K562 (cell line): ENCODE measurements around the gene LY6G5B. TPM values are rescaled to one million over a fixed set of nuclear protein-coding genes. Genes with fewer than 3 reads are reported as not detected.
A peak's percentile ranks its signal among the peaks of the same experiment; 100 is the strongest.

Experiments
- ARID3B ChIP-seq: fragments of 250-450 bp; sonication (Bioruptor Pico); IDR thresholded peaks from 2 replicates; pipeline ENCODE4 v1.4.0; 2020; ENCODE audit warnings: borderline replicate concordance
- BCL6 ChIP-seq: fragments of 250-450 bp; sonication (Bioruptor Pico); IDR thresholded peaks from 2 replicates; pipeline ENCODE4 v1.4.0; 2020
- CBFA2T3 ChIP-seq: fragments of 450-650 bp; IDR thresholded peaks from 2 replicates; pipeline ENCODE4 v1.6.1; 2017
- EWSR1 ChIP-seq: fragments of 450-650 bp; IDR thresholded peaks from 2 replicates; pipeline ENCODE4 v1.6.1; 2018; ENCODE audit warnings: borderline replicate concordance, mild to moderate bottlenecking, low read depth, moderate library complexity; ENCODE audit not compliant: partially characterized antibody
- FOXA1 ChIP-seq: fragments of 450-650 bp; IDR thresholded peaks from 2 replicates; pipeline ENCODE4 v1.6.1; 2016; ENCODE audit warnings: mild to moderate bottlenecking, borderline replicate concordance
- GTF2A2 ChIP-seq: IDR thresholded peaks from 2 replicates; pipeline ENCODE4 v1.6.1; 2016; ENCODE audit warnings: mild to moderate bottlenecking, missing genetic modification characterization, missing compliant biosample characterization
- KAT8 ChIP-seq: fragments of 450-650 bp; IDR thresholded peaks from 2 replicates; pipeline ENCODE4 v1.6.1; 2016; ENCODE audit warnings: low read depth, mild to moderate bottlenecking
- MIER1 ChIP-seq: fragments of 450-650 bp; IDR thresholded peaks from 2 replicates; pipeline ENCODE4 v1.6.1; 2016; ENCODE audit warnings: antibody characterized with exemption, mild to moderate bottlenecking, low read depth
- MTA3 ChIP-seq: fragments of 450-650 bp; formaldehyde crosslinking; IDR thresholded peaks from 2 replicates; pipeline ENCODE4 v1.6.1; 2017; ENCODE audit warnings: mild to moderate bottlenecking, borderline replicate concordance
- NCOR1 ChIP-seq: fragments of 450-650 bp; IDR thresholded peaks from 2 replicates; pipeline ENCODE4 v1.6.1; 2016; ENCODE audit warnings: mild to moderate bottlenecking, moderate library complexity
- NUFIP1 ChIP-seq: fragments of 450-650 bp; IDR thresholded peaks from 2 replicates; pipeline ENCODE4 v1.6.1; 2018; ENCODE audit not compliant: partially characterized antibody
- POLR3G ChIP-seq: IDR thresholded peaks from 2 replicates; pipeline ENCODE4 v1.6.1; 2011; ENCODE audit not compliant: insufficient read length, insufficient replicate concordance; ENCODE audit errors: extremely low read depth
- RREB1 ChIP-seq: fragments of 250-450 bp; sonication (Bioruptor Pico); IDR thresholded peaks from 2 replicates; pipeline ENCODE4 v1.4.0; 2020
- SPI1 ChIP-seq: IDR thresholded peaks from 2 replicates; pipeline ENCODE4 v1.6.1; 2011; ENCODE audit warnings: low read depth, low read length, control low read depth, borderline replicate concordance
- TCF3 ChIP-seq: sonication (generic); formaldehyde crosslinking; IDR thresholded peaks from 2 replicates; pipeline ENCODE4 v1.4.0; 2020; ENCODE audit warnings: mild to moderate bottlenecking, missing genetic modification reagents
- ZC3H11A ChIP-seq: IDR thresholded peaks from 2 replicates; pipeline ENCODE4 v1.6.1; 2012; ENCODE audit warnings: low read depth, low read length, improper control_type of control experiment
- ZNF124 ChIP-seq: sonication (generic); formaldehyde crosslinking; IDR thresholded peaks from 2 replicates; pipeline ENCODE4 v1.8.1; 2022; ENCODE audit warnings: missing genetic modification reagents
- ZNF140 ChIP-seq: fragments of 250-450 bp; sonication (Bioruptor Pico); IDR thresholded peaks from 2 replicates; pipeline ENCODE4 v1.8.0; 2021; ENCODE audit warnings: moderate library complexity, mild to moderate bottlenecking, inconsistent platforms
- ZNF184 ChIP-seq: sonication (generic); formaldehyde crosslinking; IDR thresholded peaks from 2 replicates; pipeline ENCODE4 v1.5.0; 2020; ENCODE audit warnings: missing genetic modification reagents
- ZNF764 ChIP-seq: fragments of 250-450 bp; sonication (Bioruptor Pico); IDR thresholded peaks from 2 replicates; pipeline ENCODE4 v1.4.0; 2020; ENCODE audit warnings: low read depth, mild to moderate bottlenecking, moderate library complexity
- polyA plus RNA-seq, 8 experiments: library from polyadenylated mRNA; depleted of rRNA in 4 of 8; stranded (reverse) in 5 of 8; unstranded in 3 of 8; fragments of >200 nt; fragmentation: Nextera tagmentation in 2 of 8; fragmentation: Illumina TruSeq in 1 of 8; extraction: Ambion mirVana in 2 of 8; extraction: Trizol in 1 of 8; gene quantifications; 2 replicates each; pipeline versions ENCODE4 v1.2.1 to v1.2.3, GENCODE V29; 2011 to 2014; ENCODE audit warnings: inconsistent platforms in 1 of 8, missing spikeins in 1 of 8
- total RNA-seq, 7 experiments: library from RNA; depleted of rRNA in 6 of 7; stranded (reverse); fragments of >200 nt in 6 of 7; fragmentation: Illumina TruSeq in 2 of 7; extraction: Trizol in 2 of 7; gene quantifications; 2 replicates each; pipeline versions ENCODE4 v1.2.1 to v1.2.3, GENCODE V29; 2011 to 2021; ENCODE audit warnings: low replicate concordance in 1 of 7
- TF ChIP-seq, protein P1 (sequence below): sonication (generic); formaldehyde crosslinking; IDR thresholded peaks from 2 replicates; pipeline ENCODE4 v1.5.0; 2020; ENCODE audit warnings: missing genetic modification reagents

Gene LY6G5B
- total and polyA plus RNA-seq, 9 of the 15 experiments (the other 6 are each of a cell fraction or from before 2014, with no cell fraction given): 6.0 to 27.0 (median 7.5) TPM

GRCh38 chr6:31663961-31664789 lies 5.6 kb upstream of the LY6G5B start (continued):
- TF ChIP-seq MTA3 (no peak), MIER1 (peak; percentile 59; the same call in 1 of the 2 replicates), BCL6 (CRISPR knock-in tag) (no peak; the same call in 1 of the 2 replicates), ARID3B (no peak; the same call in 1 of the 2 replicates), ZC3H11A (no peak), TCF3 (CRISPR knock-in tag) (no peak; the same call in 1 of the 2 replicates), ZNF184 (no peak), RREB1 (CRISPR knock-in tag) (peak; percentile 55), ZNF124 (CRISPR knock-in tag) (no peak), FOXA1 (no peak), CBFA2T3 (no peak), NCOR1 (no peak), POLR3G (no peak), SPI1 (no peak), GTF2A2 (tag) (no peak), KAT8 (no peak), ZNF140 (CRISPR knock-in tag) (no peak), NUFIP1 (no peak), EWSR1 (no peak), ZNF764 (CRISPR knock-in tag) (no peak)
- TF ChIP-seq, protein P1, sequence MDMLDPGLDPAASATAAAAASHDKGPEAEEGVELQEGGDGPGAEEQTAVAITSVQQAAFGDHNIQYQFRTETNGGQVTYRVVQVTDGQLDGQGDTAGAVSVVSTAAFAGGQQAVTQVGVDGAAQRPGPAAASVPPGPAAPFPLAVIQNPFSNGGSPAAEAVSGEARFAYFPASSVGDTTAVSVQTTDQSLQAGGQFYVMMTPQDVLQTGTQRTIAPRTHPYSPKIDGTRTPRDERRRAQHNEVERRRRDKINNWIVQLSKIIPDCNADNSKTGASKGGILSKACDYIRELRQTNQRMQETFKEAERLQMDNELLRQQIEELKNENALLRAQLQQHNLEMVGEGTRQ: no peak
